Measurements from ENCODE around the gene LINC00305.

DNA sequence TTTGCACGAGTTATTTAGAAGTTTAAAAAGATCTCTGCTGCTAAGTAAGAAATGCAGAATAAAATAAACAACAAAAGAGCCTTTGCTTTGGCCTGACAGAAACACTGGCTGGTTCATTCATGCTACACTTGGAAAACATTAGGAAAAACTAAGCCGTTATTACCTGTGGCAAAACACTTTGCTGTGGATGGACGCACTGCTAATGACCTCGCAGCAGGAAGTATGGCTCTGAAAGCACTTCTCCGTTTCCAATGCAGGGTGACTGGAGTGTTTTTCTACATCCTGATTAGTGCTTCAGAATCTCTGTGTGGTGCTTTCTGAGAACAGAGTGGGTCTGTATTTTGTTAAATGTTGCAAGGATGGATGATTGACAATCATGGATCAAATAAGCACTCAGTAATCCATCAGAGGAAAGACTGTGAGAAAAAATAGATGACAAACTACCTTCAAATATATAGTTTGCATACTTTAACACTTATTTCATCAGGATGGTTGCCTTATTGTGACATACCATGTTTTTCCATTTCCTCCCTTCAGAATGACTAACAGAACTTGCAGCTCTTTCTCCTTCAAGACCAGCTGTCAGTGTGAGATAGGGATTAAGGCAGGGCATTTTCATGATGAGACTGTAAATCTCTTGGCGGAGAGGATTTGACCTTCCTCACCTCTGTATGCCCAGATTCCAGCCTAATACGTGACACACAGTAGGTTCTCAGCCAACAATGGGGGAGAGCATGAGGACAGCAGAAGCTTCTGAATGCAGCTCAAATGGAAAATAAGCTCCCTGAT, 38.0 kb downstream of the LINC00305 start:
- TF ChIP-seq, protein P1, sequence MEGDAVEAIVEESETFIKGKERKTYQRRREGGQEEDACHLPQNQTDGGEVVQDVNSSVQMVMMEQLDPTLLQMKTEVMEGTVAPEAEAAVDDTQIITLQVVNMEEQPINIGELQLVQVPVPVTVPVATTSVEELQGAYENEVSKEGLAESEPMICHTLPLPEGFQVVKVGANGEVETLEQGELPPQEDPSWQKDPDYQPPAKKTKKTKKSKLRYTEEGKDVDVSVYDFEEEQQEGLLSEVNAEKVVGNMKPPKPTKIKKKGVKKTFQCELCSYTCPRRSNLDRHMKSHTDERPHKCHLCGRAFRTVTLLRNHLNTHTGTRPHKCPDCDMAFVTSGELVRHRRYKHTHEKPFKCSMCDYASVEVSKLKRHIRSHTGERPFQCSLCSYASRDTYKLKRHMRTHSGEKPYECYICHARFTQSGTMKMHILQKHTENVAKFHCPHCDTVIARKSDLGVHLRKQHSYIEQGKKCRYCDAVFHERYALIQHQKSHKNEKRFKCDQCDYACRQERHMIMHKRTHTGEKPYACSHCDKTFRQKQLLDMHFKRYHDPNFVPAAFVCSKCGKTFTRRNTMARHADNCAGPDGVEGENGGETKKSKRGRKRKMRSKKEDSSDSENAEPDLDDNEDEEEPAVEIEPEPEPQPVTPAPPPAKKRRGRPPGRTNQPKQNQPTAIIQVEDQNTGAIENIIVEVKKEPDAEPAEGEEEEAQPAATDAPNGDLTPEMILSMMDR (IDR thresholded peaks at IDR 0.05) = no peak
- TF ChIP-seq POLR2A (IDR thresholded peaks at IDR 0.05) = no peak

Measured in heart left ventricle (tissue), 13 donors.